GM19463 (cell line): Measurements from ENCODE around the gene RNF43.

Experiments
- ATAC-seq: cut with Tn5 transposase; IDR thresholded peaks from one replicate; pipeline ENCODE4 v1.9.1; 2021; ENCODE audit warnings: mild to moderate bottlenecking, moderate library complexity; ENCODE audit not compliant: unreplicated experiment

RNF43 gene

GRCh38 chr17:58417300-58418092, at the start of gene RNF43:
RNF43 (minus strand) TSS chr17:58417534; CDS start chr17:58415577, 1,957 bp downstream.
- ATAC-seq, result peak; percentile 96

GRCh38 chr17:58455491-58455890, 38.2 kb upstream of the RNF43 start:
- no peak for ATAC-seq

DNA sequence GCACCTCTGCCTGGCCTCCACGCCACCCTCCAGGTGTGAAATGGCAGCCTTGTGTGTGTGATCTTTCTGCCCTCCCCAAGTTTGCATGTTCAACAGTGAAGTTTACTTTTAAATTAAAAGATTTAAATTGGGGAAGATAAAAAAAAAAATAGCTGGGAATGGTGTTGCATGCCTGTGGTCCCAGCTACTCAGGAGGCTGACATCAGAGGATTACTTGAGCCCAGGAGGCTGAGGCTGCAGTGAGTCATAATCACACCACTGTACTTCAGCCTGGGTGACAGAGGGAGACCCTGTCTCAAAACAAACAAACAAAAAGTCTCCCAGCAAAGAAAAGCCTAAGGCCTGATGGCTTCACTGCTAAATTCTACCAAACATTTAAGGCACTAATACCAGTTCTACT, 35.4 kb upstream of the RNF43 start:
- ATAC-seq, result no peak

GRCh38 chr17:58447039-58447975, 30.0 kb upstream of the RNF43 start:
- ATAC-seq, result no peak

GRCh38 chr17:58446086-58446485, 28.8 kb upstream of the RNF43 start:
- ATAC-seq, result no peak

DNA sequence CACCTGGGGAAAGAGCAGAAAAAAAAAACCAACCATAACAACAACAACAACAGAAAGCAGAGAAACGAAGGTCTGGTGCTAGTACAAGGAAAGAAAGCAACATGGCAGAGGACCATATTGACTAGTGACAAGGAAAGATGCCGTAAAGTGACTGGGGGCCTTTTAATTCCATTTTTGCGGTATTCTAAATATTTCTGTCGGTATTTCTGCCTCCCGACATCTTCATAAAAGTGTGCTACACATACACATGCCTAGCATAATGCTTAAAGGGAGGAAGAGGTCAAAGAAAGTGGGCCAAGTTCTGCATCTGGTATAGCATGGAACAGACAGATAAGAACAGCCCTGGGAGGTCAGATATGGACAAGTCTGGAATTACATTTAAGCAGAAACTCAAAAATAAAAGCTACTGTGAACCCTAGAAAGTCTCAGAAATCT, 19.5 kb upstream of the RNF43 start:
- ATAC-seq, result no peak

GRCh38 chr17:58436245-58436644, 18.9 kb upstream of the RNF43 start:
- no peak for ATAC-seq

GRCh38 chr17:58432806-58433573, 15.7 kb upstream of the RNF43 start:
- ATAC-seq, result no peak

GRCh38 chr17:58427807-58428206, 10.5 kb upstream of the RNF43 start:
- ATAC-seq, result no peak

DNA sequence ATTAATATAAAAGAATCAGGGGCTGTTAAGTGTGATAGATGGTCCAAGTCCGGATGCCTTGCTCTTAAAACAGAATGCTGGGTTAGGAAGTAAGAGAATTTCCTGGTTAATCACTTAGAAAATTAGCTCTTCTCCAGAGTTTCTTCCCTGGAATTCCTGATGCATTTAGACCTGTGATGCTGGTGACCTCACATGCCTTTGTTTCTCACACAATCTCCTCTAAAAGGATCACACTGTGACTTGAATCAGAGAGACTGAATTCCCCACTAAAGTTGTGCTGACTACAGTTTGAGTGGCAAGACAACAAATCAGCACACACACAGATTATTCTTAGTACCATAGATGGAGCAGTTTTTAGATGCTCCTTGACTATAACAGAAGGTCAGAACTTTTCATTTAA, 4.4 kb upstream of the RNF43 start:
- no peak for ATAC-seq

- ATAC-seq, result no peak
Observed at GRCh38 chr17:58420827-58421226, 3.5 kb upstream of the RNF43 start.

- no peak for ATAC-seq
Observed at GRCh38 chr17:58416937-58417299, 416 bp downstream of the RNF43 start.

DNA sequence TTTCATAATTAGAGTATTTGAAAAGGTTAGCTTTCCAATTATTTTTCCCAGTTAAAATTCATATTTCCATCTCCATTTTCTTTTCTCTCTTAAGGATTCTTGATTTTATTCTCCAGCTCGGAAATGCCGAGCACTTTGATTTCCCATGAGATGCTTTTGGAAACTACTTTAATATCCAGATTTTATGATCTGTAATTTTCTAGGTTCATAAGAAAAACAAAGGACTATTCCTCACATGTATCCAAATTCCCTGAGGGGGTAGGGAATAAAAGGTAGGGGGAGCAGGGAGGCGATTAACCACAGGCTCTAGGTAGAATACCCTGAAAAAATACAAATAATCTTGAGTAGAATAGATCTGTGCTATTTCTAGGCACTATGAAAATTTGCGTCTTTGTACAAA, 938 bp downstream of the RNF43 start:
- no peak for ATAC-seq

GRCh38 chr17:58415371-58416055, 1.8 kb downstream of the RNF43 start:
- no peak for ATAC-seq

DNA sequence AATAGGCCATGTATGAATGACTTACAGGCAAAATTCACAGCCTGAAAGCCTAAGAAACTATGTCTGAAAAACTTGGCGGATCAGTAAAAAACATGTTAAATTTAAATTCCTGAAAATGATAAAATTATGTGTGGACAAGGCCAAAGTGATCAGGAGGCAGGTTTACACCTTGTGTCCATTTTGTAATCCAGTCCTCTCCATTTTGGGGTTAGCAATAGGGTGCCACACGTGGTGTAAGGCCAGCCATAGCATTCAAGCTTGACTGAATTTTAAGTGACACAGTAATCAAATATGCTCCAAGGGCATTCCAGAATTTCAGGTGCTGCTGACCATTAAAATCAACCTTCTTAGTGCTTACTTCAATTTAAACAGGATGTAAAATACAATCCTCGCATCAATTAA, 2.7 kb downstream of the RNF43 start:
- no peak for ATAC-seq

GRCh38 chr17:58413684-58414083, 3.6 kb downstream of the RNF43 start:
- no peak for ATAC-seq

DNA sequence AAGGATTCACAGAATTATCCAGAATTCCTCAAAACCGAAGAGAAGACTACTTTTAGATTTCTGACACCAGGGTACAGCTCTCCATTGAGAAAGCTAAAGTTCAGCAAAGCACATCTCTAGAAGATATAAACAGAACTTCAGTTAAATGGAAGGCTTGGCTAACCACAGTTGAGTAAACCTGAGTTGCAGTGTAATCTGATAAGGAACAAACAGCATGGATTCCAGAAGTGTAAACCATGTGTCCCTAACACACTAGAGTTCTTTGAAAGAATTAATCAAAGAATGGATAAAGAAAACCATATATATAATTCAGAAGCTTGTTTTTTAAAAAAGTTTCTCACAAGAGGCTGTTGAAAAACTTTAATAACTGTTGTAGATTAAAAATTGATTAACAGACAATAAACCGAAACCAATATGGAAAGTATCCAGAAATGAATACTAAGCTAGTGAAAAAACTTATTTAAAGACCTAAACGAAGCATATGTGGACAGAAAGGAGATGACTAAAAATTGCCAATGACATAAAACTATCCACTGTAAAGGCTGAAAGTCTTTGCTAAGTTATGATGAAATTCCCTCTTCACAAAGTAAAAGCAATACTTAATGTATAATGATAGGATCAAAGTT, 4.3 kb downstream of the RNF43 start:
- ATAC-seq, result no peak

DNA sequence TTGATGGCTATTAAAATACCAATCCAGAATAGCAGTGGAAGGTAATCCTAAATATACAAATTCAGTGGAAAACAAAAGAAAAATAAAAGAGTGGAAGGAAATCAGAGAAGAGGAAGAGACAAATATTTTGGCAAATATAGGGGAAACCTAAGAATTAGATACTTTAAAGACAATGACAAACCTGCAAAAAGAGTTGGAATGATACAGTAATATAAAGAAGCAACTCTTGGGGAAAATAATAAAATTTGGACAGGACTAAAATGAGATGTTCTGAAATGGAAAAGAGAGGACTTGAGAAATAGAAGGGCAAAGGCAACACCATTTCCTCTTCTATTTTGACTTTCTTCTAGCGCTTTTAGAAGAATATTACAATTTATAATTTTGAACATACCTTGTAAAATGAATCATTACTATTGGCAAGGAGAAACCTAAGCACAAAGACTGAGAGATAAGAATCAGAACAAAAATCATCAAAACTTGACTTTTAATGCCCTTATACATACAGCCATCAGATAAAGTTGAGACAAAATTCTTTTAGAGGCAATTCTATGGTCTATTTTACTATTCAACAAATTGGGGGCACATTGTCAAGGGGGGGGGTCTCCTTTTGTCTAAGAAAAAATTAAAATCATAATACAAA, 5.2 kb downstream of the RNF43 start:
- no peak for ATAC-seq

GRCh38 chr17:58411408-58411894, 5.9 kb downstream of the RNF43 start:
- no peak for ATAC-seq
